Neuronal stem cell (in vitro differentiated cells): Measurements from ENCODE around the gene HSPA4.

Source experiments
- DNase-seq: peaks from one replicate; pipeline ENCODE4 v3.0.0-alpha.2; 2013; ENCODE audit warnings: low spot score
- H2AFZ ChIP-seq: one replicate; pipeline ENCODE4 v1.6.1; 2013; ENCODE audit warnings: mild to moderate bottlenecking, low read length, inconsistent platforms
- H2AK5ac ChIP-seq: 2 replicates; pipeline ENCODE4 v1.6.1; 2013; ENCODE audit warnings: low read depth, mild to moderate bottlenecking, inconsistent platforms, low read length, moderate library complexity, mixed read lengths
- H2BK120ac ChIP-seq: 2 replicates; pipeline ENCODE4 v1.6.1; 2013; ENCODE audit warnings: low read depth, mild to moderate bottlenecking, inconsistent platforms, low read length, moderate library complexity, mixed read lengths
- H2BK12ac ChIP-seq: one replicate; pipeline ENCODE4 v1.6.1; 2013; ENCODE audit warnings: low read length, inconsistent platforms
- H2BK15ac ChIP-seq: 2 replicates; pipeline ENCODE4 v1.6.1; 2013; ENCODE audit warnings: mild to moderate bottlenecking, low read length, inconsistent platforms, mixed read lengths
- H2BK5ac ChIP-seq: one replicate; pipeline ENCODE4 v1.6.1; 2013; ENCODE audit warnings: inconsistent platforms, mild to moderate bottlenecking, low read length, moderate library complexity
- H3K14ac ChIP-seq: one replicate; pipeline ENCODE4 v1.6.1; 2013; ENCODE audit warnings: low read length, inconsistent platforms
- H3K18ac ChIP-seq: 2 replicates; pipeline ENCODE4 v1.6.1; 2013; ENCODE audit warnings: low read length, inconsistent platforms
- H3K23ac ChIP-seq: 2 replicates; pipeline ENCODE4 v1.6.1; 2013; ENCODE audit warnings: low read depth, mild to moderate bottlenecking, mixed read lengths, low read length, inconsistent platforms; ENCODE audit not compliant: poor library complexity
- H3K27ac ChIP-seq: replicated peaks from 3 replicates; pipeline ENCODE4 v1.5.1; 2013; ENCODE audit warnings: low read length, inconsistent platforms
- H3K27me3 ChIP-seq, 3 experiments: 2 replicates each; pipeline ENCODE4 v1.6.1; 2013; ENCODE audit warnings: low read length in 3 of 3, mild to moderate bottlenecking in 2 of 3, inconsistent platforms in 1 of 3, low read depth in 1 of 3, mixed read lengths in 1 of 3, moderate library complexity in 1 of 3; ENCODE audit not compliant: control insufficient read depth in 3 of 3, insufficient read depth in 3 of 3
- H3K36me3 ChIP-seq, 2 donors: replicated peaks in 1 of 2; 2 replicates each; pipeline ENCODE4 v1.6.1; 2013; ENCODE audit warnings: low read length in 2 of 2; ENCODE audit not compliant: control insufficient read depth in 2 of 2, insufficient read depth in 2 of 2
- H3K4ac ChIP-seq: 2 replicates; pipeline ENCODE4 v1.6.1; 2013; ENCODE audit warnings: inconsistent platforms, mild to moderate bottlenecking, low read length, moderate library complexity
- H3K4me1 ChIP-seq, 2 donors: 1 replicate in 1 of 2; 2 replicates in 1 of 2; pipeline ENCODE4 v1.6.1; 2013; ENCODE audit warnings: low read length in 2 of 2, low read depth in 1 of 2; ENCODE audit not compliant: control insufficient read depth in 2 of 2, insufficient read depth in 1 of 2
- H3K4me2 ChIP-seq: one replicate; pipeline ENCODE4 v1.6.1; 2013; ENCODE audit warnings: mild to moderate bottlenecking, low read length, inconsistent platforms; ENCODE audit not compliant: insufficient read depth, poor library complexity, severe bottlenecking
- H3K4me3 ChIP-seq, 2 donors: 2 replicates each; pipeline ENCODE4 v1.5.1; 2013; ENCODE audit warnings: low read length in 2 of 2, mild to moderate bottlenecking in 2 of 2, inconsistent platforms in 1 of 2, moderate library complexity in 1 of 2
- H3K79me1 ChIP-seq: one replicate; pipeline ENCODE4 v1.6.1; 2013; ENCODE audit warnings: low read depth, mild to moderate bottlenecking, inconsistent platforms, low read length, moderate library complexity
- H3K9ac ChIP-seq: one replicate; pipeline ENCODE4 v1.6.1; 2013; ENCODE audit warnings: mild to moderate bottlenecking, low read depth, low read length, inconsistent platforms; ENCODE audit not compliant: poor library complexity
- H3K9me3 ChIP-seq, 2 donors: replicated peaks in 1 of 2; 2 replicates each; pipeline versions ENCODE3 to v1.6.1; 2013; ENCODE audit warnings: low read length in 2 of 2, mild to moderate bottlenecking in 2 of 2, inconsistent platforms in 1 of 2, low read depth in 1 of 2, mixed read lengths in 1 of 2, moderate library complexity in 1 of 2; ENCODE audit not compliant: control insufficient read depth in 2 of 2, insufficient read depth in 1 of 2
- H4K8ac ChIP-seq: one replicate; pipeline ENCODE4 v1.6.1; 2013; ENCODE audit warnings: low read depth, mild to moderate bottlenecking, inconsistent platforms, low read length, moderate library complexity
- H4K91ac ChIP-seq: one replicate; pipeline ENCODE4 v1.6.1; 2013; ENCODE audit warnings: low read length, low read depth, mild to moderate bottlenecking, inconsistent platforms; ENCODE audit not compliant: poor library complexity
- WGBS, 2 donors: extraction: QIAGEN DNeasy Blood & Tissue Kit; methylation state at CpG; one replicate each; pipeline ENCODE4 v1.1.7; 2013; ENCODE audit warnings: missing lambda C conversion rate in 2 of 2, mixed read lengths in 1 of 2; ENCODE audit not compliant: insufficient read length in 2 of 2, insufficient replicate concordance in 1 of 2; ENCODE audit errors: extremely low coverage in 2 of 2; 5-methylcytosine and 5-hydroxymethylcytosine counted together

The HSPA4 gene

GRCh38 chr5:133129289-133129688, 77.5 kb downstream of the HSPA4 start:
- DNase-seq = no peak

GRCh38 chr5:133129950-133130349, 78.1 kb downstream of the HSPA4 start:
- no peak for DNase-seq
- H2BK120ac ChIP-seq = no peak overlapping the region
- H3K23ac ChIP-seq = no peak overlapping the region
- peaks cover 0 to 8% (median 0%) of the 10 kb centered on the region in 3 experiments for H3K27me3 ChIP-seq
- no peak overlapping the region for H3K4me3 ChIP-seq
- H3K18ac ChIP-seq = no peak overlapping the region
- no peak overlapping the region for H4K91ac ChIP-seq
- no peak overlapping the region for H3K27ac ChIP-seq
- H3K4ac ChIP-seq = no peak overlapping the region
- H2BK15ac ChIP-seq = no peak overlapping the region
- H3K9me3 ChIP-seq = no peaks in the 10 kb centered on the region
- no CpG with 5 or more reads among the region's 3 CpGs for WGBS, 2 donors
- H3K79me1 ChIP-seq = no peaks in the 10 kb centered on the region
- H3K9ac ChIP-seq = no peak overlapping the region
- H2BK5ac ChIP-seq = no peak overlapping the region
- H2AFZ ChIP-seq = no peak overlapping the region
- no peaks in the 10 kb centered on the region for H3K4me1 ChIP-seq
- H2AK5ac ChIP-seq = no peak overlapping the region
- H3K4me2 ChIP-seq = no peak overlapping the region
- no peak overlapping the region for H2BK12ac ChIP-seq
- H3K14ac ChIP-seq = no peak overlapping the region
- H3K36me3 ChIP-seq = no peaks in the 10 kb centered on the region
- H4K8ac ChIP-seq = no peak overlapping the region

More at GRCh38 chr5:133129289-133129688, 77.5 kb downstream of the HSPA4 start:
- no peaks in the 10 kb centered on the region for H3K4me1 ChIP-seq
- no CpG with 5 or more reads among the region's 6 CpGs for WGBS, 2 donors
- no peak overlapping the region for H3K23ac ChIP-seq
- H2BK12ac ChIP-seq = no peak overlapping the region
- H3K4ac ChIP-seq = no peak overlapping the region
- H2BK15ac ChIP-seq = no peak overlapping the region
- no peak overlapping the region for H4K8ac ChIP-seq
- H2BK5ac ChIP-seq = no peak overlapping the region
- H3K79me1 ChIP-seq = no peaks in the 10 kb centered on the region
- H3K18ac ChIP-seq = no peak overlapping the region
- no peaks in the 10 kb centered on the region for H3K9me3 ChIP-seq
- H3K4me3 ChIP-seq = no peak overlapping the region
- no peak overlapping the region for H3K4me2 ChIP-seq
- H3K14ac ChIP-seq = no peak overlapping the region
- no peak overlapping the region for H4K91ac ChIP-seq
- H3K9ac ChIP-seq = no peak overlapping the region
- no peak overlapping the region for H3K27ac ChIP-seq
- H3K36me3 ChIP-seq = no peaks in the 10 kb centered on the region
- H2BK120ac ChIP-seq = no peak overlapping the region
- no peak overlapping the region for H2AFZ ChIP-seq
- H2AK5ac ChIP-seq = no peak overlapping the region
- H3K27me3 ChIP-seq = peaks cover 0 to 8% (median 0%) of the 10 kb centered on the region in 3 experiments

GRCh38 chr5:133130387-133131118, 78.7 kb downstream of the HSPA4 start:
- H3K36me3 ChIP-seq = no peaks in the 10 kb centered on the region
- DNase-seq = no peak
- H2AK5ac ChIP-seq = no peak overlapping the region
- H3K27ac ChIP-seq = no peak overlapping the region
- no peak overlapping the region for H3K9ac ChIP-seq
- H4K8ac ChIP-seq = no peak overlapping the region
- no peak overlapping the region for H2BK120ac ChIP-seq
- H2BK15ac ChIP-seq = no peak overlapping the region
- H3K18ac ChIP-seq = no peak overlapping the region
- no peaks in the 10 kb centered on the region for H3K9me3 ChIP-seq
- H3K23ac ChIP-seq = no peak overlapping the region
- H4K91ac ChIP-seq = no peak overlapping the region
- no peak overlapping the region for H3K14ac ChIP-seq
- no peak overlapping the region for H2BK12ac ChIP-seq
- no peak overlapping the region for H3K4me2 ChIP-seq
- H3K4me1 ChIP-seq = no peaks in the 10 kb centered on the region
- H2AFZ ChIP-seq = no peak overlapping the region
- no peak overlapping the region for H3K4ac ChIP-seq
- no peaks in the 10 kb centered on the region for H3K79me1 ChIP-seq
- H2BK5ac ChIP-seq = no peak overlapping the region
- WGBS, 2 donors = no CpG with 5 or more reads among the region's 8 CpGs
- peaks cover 0 to 7% (median 0%) of the 10 kb centered on the region in 3 experiments for H3K27me3 ChIP-seq
- no peak overlapping the region for H3K4me3 ChIP-seq

- no peak overlapping the region for H3K23ac ChIP-seq
- no peak overlapping the region for H2BK120ac ChIP-seq
- H3K18ac ChIP-seq = no peak overlapping the region
- H3K4ac ChIP-seq = no peak overlapping the region
- no peak overlapping the region for H3K14ac ChIP-seq
- H2BK5ac ChIP-seq = no peak overlapping the region
- H2BK12ac ChIP-seq = no peak overlapping the region
- no peak overlapping the region for H4K91ac ChIP-seq
- H2AK5ac ChIP-seq = no peak overlapping the region
- H3K9ac ChIP-seq = no peak overlapping the region
- H3K79me1 ChIP-seq = no peaks in the 10 kb centered on the region
- no peak overlapping the region for H4K8ac ChIP-seq
- DNase-seq = no peak
- no peak overlapping the region for H3K4me3 ChIP-seq
- no peak overlapping the region for H3K4me2 ChIP-seq
- no peaks in the 10 kb centered on the region for H3K36me3 ChIP-seq
- peaks cover 0 to 4% (median 0%) of the 10 kb centered on the region in 3 experiments for H3K27me3 ChIP-seq
- no peak overlapping the region for H2BK15ac ChIP-seq
- H3K27ac ChIP-seq = no peak overlapping the region
- no peak overlapping the region for H2AFZ ChIP-seq
- no CpG with 5 or more reads among the region's 2 CpGs for WGBS, 2 donors
- H3K4me1 ChIP-seq = no peaks in the 10 kb centered on the region
- H3K9me3 ChIP-seq = no peaks in the 10 kb centered on the region
Observed at GRCh38 chr5:133132717-133133116, 80.9 kb downstream of the HSPA4 start.
